ENCODE results near the gene MOB3B.

MOB3B gene

GRCh38 chr9:27529316-27530278, at the start of gene MOB3B:
TSS of gene MOB3B (minus strand) at chr9:27529814. CDS start at chr9:27455550, 74,264 bp downstream.
- Histone ChIP-seq H3K36me3 (ENCODE audit: control insufficient read depth, insufficient read depth, low read length) (no peaks in the 10 kb centered on the region), H3K27me3 (ENCODE audit: control insufficient read depth, insufficient read depth, low read length) (no peaks in the 10 kb centered on the region), H3K4me1 (ENCODE audit: control insufficient read depth, insufficient read depth, low read length) (peaks cover 12% of the 10 kb centered on the region), H3K9ac (ENCODE audit: low read length) (peak within 1 kb of the TSS; percentile 81), H3K27ac (ENCODE audit: low read depth, low read length) (peak within 1 kb of the TSS; percentile 94), H3K4me3 (ENCODE audit: low read length) (peak within 1 kb of the TSS; percentile 89)

DNA sequence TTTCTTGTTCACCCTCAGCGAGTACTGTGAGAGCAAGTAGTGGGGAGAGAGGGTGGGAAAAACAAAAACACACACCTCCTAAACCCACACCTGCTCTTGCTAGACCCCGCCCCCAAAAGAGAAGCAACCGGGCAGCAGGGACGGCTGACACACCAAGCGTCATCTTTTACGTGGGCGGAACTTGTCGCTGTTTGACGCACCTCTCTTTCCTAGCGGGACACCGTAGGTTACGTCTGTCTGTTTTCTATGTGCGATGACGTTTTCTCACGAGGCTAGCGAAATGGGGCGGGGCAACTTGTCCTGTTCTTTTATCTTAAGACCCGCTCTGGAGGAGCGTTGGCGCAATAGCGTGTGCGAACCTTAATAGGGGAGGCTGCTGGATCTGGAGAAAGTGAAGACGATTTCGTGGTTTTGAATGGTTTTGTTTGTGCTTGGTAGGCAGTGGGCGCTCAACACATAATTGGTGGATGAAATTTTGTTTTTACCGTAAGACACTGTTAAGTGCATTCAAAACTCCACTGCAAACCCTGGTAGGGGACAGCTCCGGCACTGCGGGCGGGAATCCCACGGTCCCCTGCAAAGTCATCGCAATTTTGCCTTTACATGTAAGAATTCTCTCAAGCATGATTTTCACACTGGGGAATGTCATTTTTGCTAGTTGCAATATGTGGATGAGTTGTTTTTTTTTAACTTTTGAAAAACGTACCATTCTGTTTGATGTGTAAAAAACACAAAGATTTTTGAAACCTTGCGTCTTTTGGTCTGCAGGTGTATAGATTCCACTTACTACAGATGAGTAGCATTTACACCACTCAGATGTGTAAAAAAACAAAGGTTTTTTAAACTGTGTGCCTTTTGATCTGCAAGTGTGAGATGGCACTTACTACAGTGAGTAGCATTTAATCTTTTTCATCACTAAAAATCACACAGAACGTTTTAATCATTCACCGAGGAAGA, 44.3 kb upstream of the MOB3B start:
- no peaks in the 10 kb centered on the region for H3K27me3 ChIP-seq (ENCODE audit: control insufficient read depth, insufficient read depth, low read length)
- no peaks in the 10 kb centered on the region for H3K36me3 ChIP-seq (ENCODE audit: control insufficient read depth, insufficient read depth, low read length)
- H3K4me1 ChIP-seq (ENCODE audit: control insufficient read depth, insufficient read depth, low read length), result peaks cover 13% of the 10 kb centered on the region
- H3K4me3 ChIP-seq (ENCODE audit: low read length), result peak overlapping the region; percentile 79
- peak overlapping the region; percentile 96 for H3K27ac ChIP-seq (ENCODE audit: low read depth, low read length)
- peak overlapping the region; percentile 84 for H3K9ac ChIP-seq (ENCODE audit: low read length)

DNA sequence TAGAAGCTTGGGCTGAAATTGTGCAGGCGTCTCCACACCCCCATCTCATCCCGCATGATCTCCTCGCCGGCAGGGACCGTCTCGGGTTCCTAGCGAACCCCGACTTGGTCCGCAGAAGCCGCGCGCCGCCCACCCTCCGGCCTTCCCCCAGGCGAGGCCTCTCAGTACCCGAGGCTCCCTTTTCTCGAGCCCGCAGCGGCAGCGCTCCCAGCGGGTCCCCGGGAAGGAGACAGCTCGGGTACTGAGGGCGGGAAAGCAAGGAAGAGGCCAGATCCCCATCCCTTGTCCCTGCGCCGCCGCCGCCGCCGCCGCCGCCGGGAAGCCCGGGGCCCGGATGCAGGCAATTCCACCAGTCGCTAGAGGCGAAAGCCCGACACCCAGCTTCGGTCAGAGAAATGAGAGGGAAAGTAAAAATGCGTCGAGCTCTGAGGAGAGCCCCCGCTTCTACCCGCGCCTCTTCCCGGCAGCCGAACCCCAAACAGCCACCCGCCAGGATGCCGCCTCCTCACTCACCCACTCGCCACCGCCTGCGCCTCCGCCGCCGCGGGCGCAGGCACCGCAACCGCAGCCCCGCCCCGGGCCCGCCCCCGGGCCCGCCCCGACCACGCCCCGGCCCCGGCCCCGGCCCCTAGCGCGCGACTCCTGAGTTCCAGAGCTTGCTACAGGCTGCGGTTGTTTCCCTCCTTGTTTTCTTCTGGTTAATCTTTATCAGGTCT, 43.5 kb upstream of the MOB3B start, which contains the start of gene C9orf72:
C9orf72 (minus strand) TSS at position 564 of the 716 bp plus-strand sequence. CDS start 6,361 bp downstream, outside the sequence.
- peaks cover 13% of the 10 kb centered on the region for H3K4me1 ChIP-seq (ENCODE audit: control insufficient read depth, insufficient read depth, low read length)
- H3K27ac ChIP-seq (ENCODE audit: low read depth, low read length), result peak within 1 kb of the TSS; percentile 96
- H3K4me3 ChIP-seq (ENCODE audit: low read length), result peak within 1 kb of the TSS; percentile 79
- H3K9ac ChIP-seq (ENCODE audit: low read length), result peak within 1 kb of the TSS; percentile 84
- no peaks in the 10 kb centered on the region for H3K36me3 ChIP-seq (ENCODE audit: control insufficient read depth, insufficient read depth, low read length)
- no peaks in the 10 kb centered on the region for H3K27me3 ChIP-seq (ENCODE audit: control insufficient read depth, insufficient read depth, low read length)

DNA sequence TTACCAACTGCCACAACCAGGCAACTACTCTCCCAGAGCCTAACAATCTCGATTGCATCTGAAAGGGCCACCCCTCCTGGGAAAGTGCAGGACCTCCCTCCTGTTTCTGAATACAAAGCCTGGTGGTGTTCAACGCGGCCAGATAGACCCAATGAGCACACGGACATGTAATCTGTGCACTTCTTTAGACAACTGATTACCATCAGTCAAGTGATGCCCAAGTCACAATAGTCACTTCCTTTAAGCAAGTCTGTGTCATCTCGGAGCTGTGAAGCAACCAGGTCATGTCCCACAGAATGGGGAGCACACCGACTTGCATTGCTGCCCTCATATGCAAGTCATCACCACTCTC, 42.9 kb upstream of the MOB3B start:
- Histone ChIP-seq H3K4me3 (ENCODE audit: low read length) (peak overlapping the region; percentile 79), H3K4me1 (ENCODE audit: control insufficient read depth, insufficient read depth, low read length) (peaks cover 13% of the 10 kb centered on the region), H3K36me3 (ENCODE audit: control insufficient read depth, insufficient read depth, low read length) (no peaks in the 10 kb centered on the region), H3K27ac (ENCODE audit: low read depth, low read length) (peak overlapping the region; percentile 96), H3K27me3 (ENCODE audit: control insufficient read depth, insufficient read depth, low read length) (no peaks in the 10 kb centered on the region), H3K9ac (ENCODE audit: low read length) (peak overlapping the region; percentile 68)

- Histone ChIP-seq H3K36me3 (ENCODE audit: control insufficient read depth, insufficient read depth, low read length) (no peaks in the 10 kb centered on the region), H3K9ac (ENCODE audit: low read length) (no peak overlapping the region), H3K27me3 (ENCODE audit: control insufficient read depth, insufficient read depth, low read length) (no peaks in the 10 kb centered on the region), H3K27ac (ENCODE audit: low read depth, low read length) (peak overlapping the region; percentile 96), H3K4me1 (ENCODE audit: control insufficient read depth, insufficient read depth, low read length) (peaks cover 13% of the 10 kb centered on the region), H3K4me3 (ENCODE audit: low read length) (no peak overlapping the region)
Measured at GRCh38 chr9:27572061-27572460, 42.4 kb upstream of the MOB3B start.

- Histone ChIP-seq H3K36me3 (ENCODE audit: control insufficient read depth, insufficient read depth, low read length) (no peaks in the 10 kb centered on the region), H3K27me3 (ENCODE audit: control insufficient read depth, insufficient read depth, low read length) (no peaks in the 10 kb centered on the region), H3K27ac (ENCODE audit: low read depth, low read length) (no peak overlapping the region), H3K9ac (ENCODE audit: low read length) (no peak overlapping the region), H3K4me3 (ENCODE audit: low read length) (no peak overlapping the region), H3K4me1 (ENCODE audit: control insufficient read depth, insufficient read depth, low read length) (peaks cover 13% of the 10 kb centered on the region)
Measured at GRCh38 chr9:27571011-27571410, 41.4 kb upstream of the MOB3B start.

GRCh38 chr9:27569406-27569805, 39.8 kb upstream of the MOB3B start:
- H3K27me3 ChIP-seq (ENCODE audit: control insufficient read depth, insufficient read depth, low read length), result no peaks in the 10 kb centered on the region
- H3K9ac ChIP-seq (ENCODE audit: low read length), result no peak overlapping the region
- H3K4me1 ChIP-seq (ENCODE audit: control insufficient read depth, insufficient read depth, low read length), result peaks cover 13% of the 10 kb centered on the region
- H3K27ac ChIP-seq (ENCODE audit: low read depth, low read length), result no peak overlapping the region
- H3K36me3 ChIP-seq (ENCODE audit: control insufficient read depth, insufficient read depth, low read length), result no peaks in the 10 kb centered on the region
- H3K4me3 ChIP-seq (ENCODE audit: low read length), result no peak overlapping the region

DNA sequence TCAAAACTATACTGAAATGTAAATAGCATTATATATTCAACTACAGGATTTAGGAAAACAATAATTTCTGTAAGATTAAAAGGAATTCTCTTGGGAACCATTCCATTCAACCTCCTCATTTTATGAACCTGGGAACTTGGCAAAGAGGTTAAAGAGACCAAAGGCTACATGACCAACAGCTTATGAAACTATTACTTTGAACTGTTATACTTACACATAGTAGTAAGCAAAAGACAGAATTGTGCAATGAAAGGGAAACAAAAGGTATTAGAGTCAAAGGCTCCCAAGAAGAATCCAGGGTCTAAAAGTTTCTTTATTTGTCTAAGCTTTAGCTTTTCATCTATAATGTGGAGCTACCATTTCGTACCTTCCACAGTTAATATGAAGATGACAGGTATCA, 36.5 kb upstream of the MOB3B start:
- Histone ChIP-seq H3K9ac (ENCODE audit: low read length) (no peak overlapping the region), H3K27me3 (ENCODE audit: control insufficient read depth, insufficient read depth, low read length) (no peaks in the 10 kb centered on the region), H3K4me1 (ENCODE audit: control insufficient read depth, insufficient read depth, low read length) (no peaks in the 10 kb centered on the region), H3K4me3 (ENCODE audit: low read length) (no peak overlapping the region), H3K36me3 (ENCODE audit: control insufficient read depth, insufficient read depth, low read length) (no peaks in the 10 kb centered on the region), H3K27ac (ENCODE audit: low read depth, low read length) (no peak overlapping the region)

DNA sequence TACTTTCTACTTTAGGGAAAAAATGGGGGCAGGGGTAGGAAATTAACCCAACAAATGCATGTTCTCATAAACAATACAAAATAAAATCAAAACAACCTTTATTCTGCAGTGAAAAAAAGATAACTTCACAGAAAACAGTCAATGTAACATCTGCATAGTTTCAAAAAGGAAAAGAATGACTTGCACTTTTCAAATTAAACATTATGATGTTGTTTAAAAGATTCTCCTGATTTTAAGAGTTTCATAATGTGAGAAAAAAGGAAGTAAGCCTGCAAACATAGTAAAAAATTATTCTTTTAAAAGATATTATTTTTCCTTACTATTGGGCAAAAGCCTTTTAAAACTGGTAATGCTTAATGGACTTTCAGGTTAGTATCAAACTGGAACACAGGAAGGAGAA, 36.1 kb upstream of the MOB3B start:
- no peak overlapping the region for H3K9ac ChIP-seq (ENCODE audit: low read length)
- H3K27me3 ChIP-seq (ENCODE audit: control insufficient read depth, insufficient read depth, low read length), result no peaks in the 10 kb centered on the region
- no peak overlapping the region for H3K4me3 ChIP-seq (ENCODE audit: low read length)
- H3K36me3 ChIP-seq (ENCODE audit: control insufficient read depth, insufficient read depth, low read length), result no peaks in the 10 kb centered on the region
- H3K4me1 ChIP-seq (ENCODE audit: control insufficient read depth, insufficient read depth, low read length), result no peaks in the 10 kb centered on the region
- no peak overlapping the region for H3K27ac ChIP-seq (ENCODE audit: low read depth, low read length)

GRCh38 chr9:27564670-27565069, 35.1 kb upstream of the MOB3B start:
- H3K4me3 ChIP-seq (ENCODE audit: low read length), result no peak overlapping the region
- no peaks in the 10 kb centered on the region for H3K36me3 ChIP-seq (ENCODE audit: control insufficient read depth, insufficient read depth, low read length)
- no peak overlapping the region for H3K9ac ChIP-seq (ENCODE audit: low read length)
- H3K4me1 ChIP-seq (ENCODE audit: control insufficient read depth, insufficient read depth, low read length), result no peaks in the 10 kb centered on the region
- H3K27me3 ChIP-seq (ENCODE audit: control insufficient read depth, insufficient read depth, low read length), result no peaks in the 10 kb centered on the region
- no peak overlapping the region for H3K27ac ChIP-seq (ENCODE audit: low read depth, low read length)

DNA sequence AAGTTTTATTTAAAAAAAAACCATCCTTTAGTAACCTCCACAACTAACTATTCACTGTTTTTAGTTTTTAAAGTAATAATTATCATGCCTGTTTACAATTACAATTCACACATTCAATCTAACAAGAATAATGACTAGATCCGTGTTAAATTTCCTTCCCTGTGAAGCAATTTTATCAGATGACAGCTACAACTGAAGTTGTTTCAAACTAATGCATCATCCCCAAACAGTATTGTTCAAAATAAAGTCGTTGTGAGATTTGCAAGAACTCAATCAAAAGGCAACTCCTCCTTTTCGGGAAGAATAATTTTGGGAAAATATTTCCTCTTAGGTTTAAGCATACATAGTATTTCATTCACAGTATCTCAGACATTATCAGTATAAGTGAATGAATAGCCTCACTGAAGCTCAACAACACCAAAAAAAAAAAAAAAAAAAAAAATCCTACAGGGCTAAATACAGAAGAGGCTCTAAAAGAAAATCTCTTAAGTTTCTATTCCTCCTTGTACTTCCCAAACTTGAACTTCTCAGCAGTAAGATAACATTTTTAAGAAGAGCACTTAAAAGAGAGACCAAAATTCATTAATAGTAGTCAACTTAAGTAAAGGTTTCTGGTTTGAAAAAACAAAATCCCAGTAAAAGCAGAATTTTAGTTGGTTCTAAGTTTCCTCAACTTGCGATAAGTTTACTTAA, 34.3 kb upstream of the MOB3B start:
- Histone ChIP-seq H3K27me3 (ENCODE audit: control insufficient read depth, insufficient read depth, low read length) (no peaks in the 10 kb centered on the region), H3K27ac (ENCODE audit: low read depth, low read length) (no peak overlapping the region), H3K36me3 (ENCODE audit: control insufficient read depth, insufficient read depth, low read length) (no peaks in the 10 kb centered on the region), H3K4me1 (ENCODE audit: control insufficient read depth, insufficient read depth, low read length) (no peaks in the 10 kb centered on the region), H3K9ac (ENCODE audit: low read length) (no peak overlapping the region), H3K4me3 (ENCODE audit: low read length) (no peak overlapping the region)
